GM10847 (cell line): ENCODE results near the gene PAX6.

Experiments used
- POLR2A ChIP-seq: IDR thresholded peaks from 2 replicates; pipeline ENCODE4 v1.6.1; 2011; ENCODE audit not compliant: insufficient read length; ENCODE audit errors: extremely low read depth

Gene PAX6

DNA sequence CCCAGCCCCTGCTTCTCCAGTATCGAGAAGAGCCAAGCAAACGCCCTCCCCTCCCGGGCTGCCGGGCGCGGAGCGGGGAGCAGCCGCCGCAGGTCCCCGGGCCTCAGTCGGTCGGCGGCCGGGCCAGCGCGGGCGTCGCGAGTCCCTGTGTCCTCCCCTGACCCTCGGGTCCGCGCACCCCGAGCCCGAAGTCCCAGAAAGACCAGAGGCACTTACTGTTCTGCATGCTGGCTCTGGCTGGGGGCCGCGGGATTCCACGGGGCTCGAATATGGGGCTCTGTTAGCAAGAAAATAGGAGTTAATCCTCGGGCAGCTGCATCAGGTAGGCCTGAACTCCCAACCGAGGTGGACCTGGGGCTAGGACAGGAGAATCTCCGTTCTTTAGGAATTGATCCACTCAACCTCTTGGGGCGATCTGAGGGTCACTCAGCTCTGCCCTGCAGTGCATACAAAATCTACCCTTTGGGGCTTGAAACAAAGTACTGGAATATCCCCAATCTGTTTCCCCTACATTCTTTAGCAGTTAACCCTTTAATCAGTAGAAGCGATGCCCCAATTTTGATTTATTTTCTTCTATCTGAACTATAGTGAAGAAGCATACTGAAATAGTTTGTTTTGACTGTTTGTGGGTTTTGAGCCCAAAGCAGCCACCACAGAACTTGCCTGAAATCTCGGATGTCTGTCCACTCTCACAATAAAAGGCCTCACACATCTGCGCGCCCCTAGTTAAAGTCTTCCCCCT lies 4.8 kb downstream of the PAX6 start:
- TF ChIP-seq POLR2A, result no peak

DNA sequence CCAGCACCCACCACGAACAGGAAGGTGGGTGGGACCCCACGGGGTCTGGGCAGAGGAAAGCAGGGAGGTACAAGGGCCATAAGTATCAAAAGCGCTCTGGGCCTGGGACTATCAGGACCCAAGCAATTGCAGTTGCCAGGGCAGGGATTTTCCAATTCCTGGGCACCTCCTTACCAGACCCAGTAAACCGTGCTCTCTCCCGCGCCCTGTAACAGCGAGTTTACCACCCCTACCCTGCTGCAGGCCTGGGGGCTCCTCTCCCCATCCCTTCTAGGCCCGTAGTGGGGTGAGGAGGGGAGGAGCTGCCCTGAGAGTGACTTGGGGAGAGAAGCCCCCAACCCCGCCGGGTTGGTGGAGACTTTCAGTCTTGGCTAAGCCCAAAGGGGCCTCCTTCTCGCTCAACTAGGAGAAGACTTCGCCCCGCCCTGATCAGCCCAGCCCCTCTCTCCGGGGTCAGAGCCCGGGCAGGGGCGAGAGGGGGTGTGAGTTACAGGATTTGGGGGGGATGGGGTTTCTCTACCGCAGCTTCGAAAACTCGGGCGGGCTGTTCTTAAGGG lies 5.4 kb downstream of the PAX6 start:
- TF ChIP-seq POLR2A, result no peak

DNA sequence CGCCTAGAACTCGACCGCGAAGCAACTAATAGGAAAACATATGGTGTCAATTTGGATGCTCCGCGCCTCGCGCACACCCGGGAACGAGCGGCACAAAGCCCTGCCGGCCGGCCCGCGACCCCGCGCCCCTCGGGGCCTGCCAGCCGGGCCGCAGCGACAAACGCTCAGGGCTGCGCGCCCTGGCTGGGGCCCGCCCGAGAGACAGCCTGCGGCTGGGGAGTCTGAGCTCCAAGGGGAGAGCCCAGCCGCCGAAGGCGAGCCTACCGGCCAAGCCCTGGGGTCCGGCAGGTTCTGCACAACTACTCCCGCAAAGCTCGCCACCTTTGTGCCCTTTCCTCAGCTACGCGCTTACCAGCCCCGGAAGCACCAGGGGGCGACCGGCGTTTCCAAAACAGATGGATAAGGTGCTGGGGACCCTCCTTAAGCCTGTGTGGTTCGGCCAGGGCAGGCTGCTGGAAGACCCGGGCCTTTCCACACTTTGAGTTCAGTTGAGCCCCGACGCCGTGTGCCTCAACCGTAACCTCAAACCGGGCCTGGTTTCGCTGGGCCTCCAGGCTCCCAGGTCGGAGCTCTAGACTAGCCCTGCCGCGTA lies 6.0 kb downstream of the PAX6 start:
- TF ChIP-seq POLR2A, result no peak

DNA sequence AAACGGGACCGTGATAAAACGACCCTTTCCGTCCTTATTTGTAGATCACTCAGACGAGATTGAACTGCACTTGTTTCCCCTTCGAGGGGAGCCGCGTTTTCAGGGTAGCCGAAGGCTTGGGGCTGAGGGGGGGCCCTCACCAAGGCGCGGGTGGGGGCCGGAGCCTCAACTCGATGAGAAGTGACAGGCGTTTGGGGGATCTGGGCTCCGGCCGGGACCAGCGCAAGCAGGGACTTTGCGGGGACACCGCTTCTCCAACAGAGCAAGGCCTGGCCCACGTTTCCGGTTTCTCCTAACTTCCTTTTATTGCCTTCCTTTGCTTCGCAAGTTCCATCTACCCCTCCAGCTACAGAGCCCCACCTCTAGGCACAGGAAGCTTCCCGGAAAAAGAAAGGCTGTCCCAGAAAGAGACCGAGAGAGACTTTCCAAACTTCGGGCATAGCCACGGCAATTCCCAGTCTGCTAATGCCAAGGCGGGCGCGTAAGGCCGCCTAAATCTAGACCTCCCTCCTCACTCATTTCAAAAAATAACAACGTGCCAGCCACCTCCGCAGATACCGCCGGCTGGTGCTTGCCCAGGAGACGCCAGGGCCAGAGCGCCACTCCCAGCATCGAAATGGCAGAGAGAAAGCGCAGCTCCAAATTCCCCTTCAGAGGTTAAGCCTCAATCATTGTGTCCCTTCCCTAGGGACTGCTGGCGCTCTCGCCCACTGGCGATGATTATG lies 6.6 kb downstream of the PAX6 start:
- no peak for TF ChIP-seq POLR2A

DNA sequence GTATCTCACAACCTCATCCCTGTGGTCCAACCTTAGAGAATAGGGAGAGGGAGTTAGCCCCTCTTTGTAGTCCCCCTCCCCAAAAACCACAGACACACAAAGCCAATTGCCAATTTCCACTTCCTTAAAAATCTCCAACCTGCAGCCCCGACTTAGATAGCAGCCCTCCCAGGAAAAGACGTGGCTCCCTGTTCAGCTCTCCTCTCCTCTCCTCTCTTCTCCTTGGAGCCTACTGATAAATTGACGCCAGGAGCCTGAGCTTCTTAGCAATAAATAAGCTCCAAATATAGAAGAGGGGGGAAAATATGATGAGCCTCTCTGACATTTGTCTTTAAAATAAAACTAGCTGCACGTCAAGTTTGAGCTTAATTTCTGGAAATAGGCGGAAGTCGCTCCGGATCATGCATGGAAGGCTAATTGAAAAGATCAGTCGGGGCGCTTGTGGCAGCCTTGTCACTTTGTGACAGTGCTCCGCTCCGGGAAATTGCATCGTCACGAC lies 7.3 kb downstream of the PAX6 start:
- TF ChIP-seq POLR2A, result no peak

DNA sequence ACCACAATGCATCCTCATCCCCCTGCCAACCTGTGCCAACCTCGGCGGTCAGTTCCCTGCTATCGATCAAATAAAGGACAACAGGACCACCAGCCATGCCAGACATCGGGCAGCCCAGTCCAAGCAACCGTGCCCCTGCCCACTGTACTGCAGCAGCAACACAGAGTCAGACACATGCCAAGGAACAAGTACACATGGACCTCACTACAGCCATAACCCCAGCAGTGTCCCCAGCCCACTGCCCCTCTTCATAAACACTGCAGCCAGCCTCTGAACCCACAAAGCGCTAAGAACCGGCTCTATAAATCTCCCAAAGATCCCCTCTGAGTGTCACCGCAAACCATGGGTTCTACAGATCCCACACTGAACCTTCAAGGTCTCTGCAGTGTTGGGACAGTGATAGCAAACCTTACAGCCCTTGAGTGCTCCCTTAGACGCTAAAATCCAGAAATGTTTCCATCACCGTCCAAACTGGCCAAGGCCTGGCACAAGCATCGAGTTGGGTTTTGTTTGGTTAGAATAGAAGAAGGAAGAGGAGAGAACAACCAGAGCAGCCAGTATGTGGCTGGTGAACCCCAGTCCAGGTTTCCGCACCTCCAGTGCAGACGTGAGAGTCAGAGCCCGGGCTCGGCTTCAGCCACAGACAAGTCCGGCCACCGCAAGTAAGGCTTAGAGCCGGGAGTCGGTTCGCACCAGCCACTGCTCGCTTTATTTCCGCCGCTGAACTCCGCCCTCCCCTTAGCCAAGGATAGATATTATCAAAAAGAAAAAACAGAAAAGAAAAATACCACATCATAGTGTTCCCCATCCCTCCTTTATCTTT lies 7.9 kb downstream of the PAX6 start:
- TF ChIP-seq POLR2A, result no peak

DNA sequence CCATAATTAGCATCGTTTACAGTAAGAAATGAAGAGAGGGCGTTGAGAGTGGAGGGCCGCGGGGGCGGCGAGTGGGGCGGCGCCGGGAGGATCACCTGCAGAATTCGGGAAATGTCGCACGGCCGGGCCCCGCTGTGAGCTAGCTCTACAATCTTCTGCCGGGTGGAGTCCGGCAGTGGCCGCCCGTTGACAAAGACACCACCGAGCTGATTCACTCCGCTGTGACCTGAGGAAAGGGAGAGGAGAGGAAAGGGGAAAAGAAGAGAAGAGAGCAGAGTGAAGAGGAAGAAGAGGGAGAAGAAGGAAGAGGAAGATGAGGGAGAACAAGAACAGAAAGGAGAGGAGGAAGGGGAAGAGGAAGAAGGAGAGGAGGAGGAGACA lies 8.5 kb downstream of the PAX6 start:
- TF ChIP-seq POLR2A, result no peak

DNA sequence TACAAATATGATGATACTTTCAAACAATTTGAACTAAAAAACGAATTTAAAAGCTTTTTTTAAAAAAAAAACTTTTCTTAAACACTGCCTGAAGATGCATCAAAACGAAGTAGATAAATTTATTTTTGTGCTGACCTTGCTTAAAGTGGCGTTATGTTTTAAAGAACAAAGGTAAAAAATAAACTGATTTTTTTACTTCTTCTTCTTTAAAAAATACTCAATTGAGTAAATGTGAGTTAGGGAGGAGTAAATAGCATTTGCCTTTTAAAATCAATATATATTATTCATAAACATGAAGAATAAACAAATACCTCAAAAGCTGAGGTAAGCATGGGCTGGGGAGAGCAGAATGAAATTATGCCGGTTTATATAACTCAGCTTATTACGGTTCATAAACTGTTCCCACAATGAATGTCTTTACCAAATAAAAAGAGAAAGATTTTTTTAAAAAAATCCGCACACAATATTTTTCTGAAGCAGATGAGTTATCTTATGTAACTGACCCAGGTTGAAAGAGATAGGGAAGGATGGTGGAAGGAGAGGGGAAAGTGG lies 9.0 kb downstream of the PAX6 start:
- no peak for TF ChIP-seq POLR2A

DNA sequence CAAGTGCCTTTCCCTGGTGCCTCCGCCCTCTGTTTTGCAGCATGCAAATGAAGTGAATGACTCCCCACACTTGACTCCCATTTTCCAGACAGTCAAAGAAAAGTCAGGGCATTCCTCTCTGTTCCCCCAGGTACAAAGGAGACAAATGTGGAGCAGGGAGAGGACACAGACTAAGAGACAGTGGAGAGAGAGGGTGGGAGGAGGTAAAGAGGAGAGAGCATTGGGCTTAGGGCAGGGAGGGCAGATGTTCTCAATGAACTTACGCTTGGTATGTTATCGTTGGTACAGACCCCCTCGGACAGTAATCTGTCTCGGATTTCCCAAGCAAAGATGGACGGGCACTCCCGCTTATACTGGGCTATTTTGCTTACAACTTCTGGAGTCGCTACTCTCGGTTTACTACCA lies 9.8 kb downstream of the PAX6 start:
- no peak for TF ChIP-seq POLR2A

DNA sequence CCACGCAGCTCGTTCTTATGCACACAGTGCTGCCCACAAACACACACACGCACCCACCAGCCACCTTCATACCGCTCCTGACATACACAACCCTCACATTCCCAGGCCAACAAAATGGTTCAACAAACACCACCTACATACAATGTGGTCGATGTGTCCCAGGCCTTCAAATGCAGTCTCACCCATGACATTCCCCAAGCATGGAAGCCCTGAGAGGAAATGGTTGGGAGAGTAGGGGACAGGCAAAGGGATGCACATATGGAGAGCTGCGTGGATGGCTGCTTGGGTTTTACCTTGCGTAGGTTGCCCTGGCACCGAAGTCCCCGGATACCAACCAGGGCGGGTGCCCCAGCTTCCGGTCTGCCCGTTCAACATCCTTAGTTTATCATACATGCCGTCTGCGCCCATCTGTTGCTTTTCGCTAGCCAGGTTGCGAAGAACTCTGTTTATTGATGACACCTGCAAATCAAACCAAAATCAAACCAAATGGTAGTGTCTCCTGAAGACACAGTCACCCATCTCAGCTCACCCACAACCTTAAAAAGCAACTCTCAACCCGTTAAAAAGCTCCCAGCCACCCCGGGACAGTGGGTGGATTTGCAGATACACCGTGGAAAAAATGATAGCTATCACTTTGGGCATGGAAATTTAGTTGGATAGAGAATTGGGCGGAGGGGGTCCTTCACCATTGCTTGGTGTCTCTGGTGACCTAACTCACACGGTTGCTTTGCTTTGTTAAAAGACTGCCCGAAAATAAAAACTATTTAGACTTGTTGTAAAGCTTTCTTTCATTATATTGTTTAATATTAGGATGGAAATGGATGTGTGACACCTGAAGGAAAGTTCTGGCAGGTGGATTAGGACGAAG lies 10.5 kb downstream of the PAX6 start:
- TF ChIP-seq POLR2A, result no peak

DNA sequence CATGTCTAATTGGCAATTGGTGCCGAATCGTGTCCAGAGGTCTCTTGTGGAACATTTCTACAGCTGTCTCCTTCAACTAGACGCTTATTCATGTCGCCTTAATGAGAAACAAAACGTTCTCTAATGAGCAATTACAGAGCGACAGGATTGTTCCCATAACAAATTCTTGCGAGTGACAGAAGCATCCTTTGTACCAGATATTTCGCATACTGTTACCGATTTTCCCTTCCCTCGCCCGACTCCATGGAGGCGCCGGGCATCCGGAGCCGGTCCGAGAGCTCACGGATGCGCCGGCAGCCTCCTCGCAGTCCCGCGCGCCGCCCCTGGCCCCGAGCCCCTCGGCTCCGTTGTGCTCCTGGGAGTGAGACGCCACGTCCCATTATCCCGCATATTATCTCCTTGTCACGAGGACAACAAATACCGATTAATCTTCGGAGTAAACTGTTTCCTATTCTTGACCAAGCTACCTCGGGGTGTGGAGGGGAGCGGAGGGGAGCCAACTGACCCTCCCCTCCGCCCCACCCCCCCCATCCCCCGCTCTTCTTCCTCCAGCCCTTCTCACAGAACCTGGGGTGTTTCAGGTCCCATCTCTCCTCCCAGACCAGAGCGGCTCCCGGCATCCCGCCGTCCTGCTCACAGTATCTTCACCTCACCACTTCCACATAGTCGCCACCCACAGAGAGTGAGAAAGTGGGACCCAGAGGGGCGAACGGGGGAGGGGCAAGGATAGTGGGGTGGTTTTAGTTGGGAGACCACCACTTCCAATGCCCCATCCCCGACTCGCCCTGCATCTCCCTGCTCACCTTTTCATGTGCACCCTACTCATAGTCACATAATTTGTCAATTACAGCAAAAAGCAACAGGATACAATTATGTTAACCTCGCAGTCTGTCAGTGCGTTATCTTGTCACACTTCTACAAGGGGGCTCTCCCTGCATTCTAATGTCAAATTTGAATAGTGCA lies 11.4 kb downstream of the PAX6 start:
- TF ChIP-seq POLR2A, result no peak

DNA sequence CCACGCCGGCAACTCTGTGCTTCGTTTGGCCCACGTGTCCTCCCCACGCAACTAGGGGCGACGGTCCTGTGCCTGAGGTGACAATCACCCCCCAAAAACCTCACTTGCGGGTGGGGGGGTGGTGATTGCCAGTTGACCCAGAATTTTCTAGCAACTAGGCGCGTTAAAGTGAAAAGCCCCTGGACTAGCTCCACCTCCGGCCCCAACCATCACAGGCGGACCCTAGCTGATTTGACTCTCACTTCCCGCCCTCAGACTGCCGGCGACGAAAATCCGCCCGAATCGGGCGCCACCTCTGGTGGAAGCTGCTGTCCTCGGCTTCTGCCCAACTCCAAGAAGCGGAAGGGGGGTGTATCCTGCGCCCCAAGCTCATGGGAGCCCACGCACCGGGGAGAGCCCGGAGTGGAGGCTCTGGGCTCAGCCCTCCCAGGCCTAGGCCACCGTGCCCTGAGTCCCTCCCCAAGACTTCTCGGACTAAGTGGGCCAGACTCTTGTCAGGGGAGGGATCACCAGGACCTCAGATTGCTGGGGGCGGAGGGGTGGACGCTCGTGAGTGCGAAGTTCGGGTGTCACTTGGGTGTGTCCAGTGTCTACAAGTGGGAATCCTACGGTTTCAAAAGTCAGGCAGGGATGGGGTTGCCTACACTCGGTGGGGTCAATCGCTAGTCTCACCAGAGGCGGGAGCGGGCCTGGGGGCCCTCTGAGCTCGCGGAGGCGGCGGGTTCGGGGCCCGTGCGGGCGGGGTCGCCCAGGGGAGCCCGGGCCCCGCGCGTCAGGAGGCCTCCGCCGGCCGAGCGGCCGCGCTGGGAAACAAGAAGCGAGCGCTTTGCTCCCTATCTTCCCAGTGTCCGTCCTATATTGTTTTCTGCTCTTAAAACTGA lies 12.3 kb downstream of the PAX6 start:
- TF ChIP-seq POLR2A, result no peak
